ENCODE measurements around the gene ZDHHC20. TPM values are rescaled to one million over a fixed set of nuclear protein-coding genes. Genes with fewer than 3 reads are reported as not detected.

Gene ZDHHC20
- total RNA-seq, 1 experiment from 2014 or later: 69.1 TPM

GRCh38 chr13:21443171-21443570 is 15.9 kb downstream of the ZDHHC20 start:
- peaks cover 0 to 4% of the 10 kb centered on the region in 2 experiments; a peak in 1 of 4 replicates for H3K4me1 Mint-ChIP-seq
- Histone ChIP-seq H3K9ac (ENCODE audit: extremely low read depth, insufficient read length, low read length) (no peak overlapping the region), H4K8ac (replicated peaks; ENCODE audit: insufficient read length, low read depth, low read length) (no peak overlapping the region), H3K27me3 (ENCODE audit: insufficient read depth, low read length) (no peaks in the 10 kb centered on the region), H2BK20ac (ENCODE audit: low read depth, low read length, poor library complexity, severe bottlenecking) (no peak overlapping the region), H2BK15ac (ENCODE audit: low read depth, low read length) (no peak overlapping the region), H2AK5ac (ENCODE audit: insufficient read length, low read length) (no peak overlapping the region), H3T11ph (ENCODE audit: low read length) (no peak overlapping the region), H2BK5ac (ENCODE audit: insufficient read length, low read length) (no peak overlapping the region), H4K91ac (ENCODE audit: insufficient read length, low read depth, low read length) (no peak overlapping the region), H3K4me2 (ENCODE audit: insufficient read depth, insufficient read length, low read length) (no peak overlapping the region), H3K27ac (ENCODE audit: insufficient read length, low read depth, low read length) (no peak overlapping the region), H3K79me1 (ENCODE audit: insufficient read depth, low read depth, low read length, poor library complexity, severe bottlenecking) (peaks cover 5% of the 10 kb centered on the region), H3K23ac (ENCODE audit: insufficient read length, low read depth, low read length) (no peak overlapping the region), H2BK120ac (ENCODE audit: low read depth, low read length, poor library complexity, severe bottlenecking) (no peak overlapping the region), H2BK12ac (ENCODE audit: insufficient read length, low read depth, low read length) (no peak overlapping the region), H3K9me3 (ENCODE audit: control insufficient read depth, low read depth, low read length) (no peaks in the 10 kb centered on the region), H3K18ac (ENCODE audit: insufficient read length, low read depth, low read length) (no peak overlapping the region), H2AFZ (ENCODE audit: low read length) (no peak overlapping the region), H3K4me1 (ENCODE audit: insufficient read depth, low read length) (no peaks in the 10 kb centered on the region), H3K23me2 (ENCODE audit: insufficient read length, low read depth, low read length, poor library complexity, severe bottlenecking) (no peaks in the 10 kb centered on the region), H3K14ac (ENCODE audit: insufficient read depth, low read length) (no peak overlapping the region), H4K20me1 (ENCODE audit: control insufficient read depth, insufficient read depth, insufficient read length) (no peaks in the 10 kb centered on the region), H4K5ac (ENCODE audit: insufficient read length, low read depth, low read length) (no peak overlapping the region), H3K79me2 (ENCODE audit: insufficient read depth, low read length) (peaks cover 21% of the 10 kb centered on the region; the same call in 1 of the 2 replicates), H3K4ac (ENCODE audit: low read depth, low read length) (no peak overlapping the region), H3K56ac (ENCODE audit: insufficient read length, low read depth, low read length) (no peak overlapping the region)
- H3K36me3 Mint-ChIP-seq (ENCODE audit: insufficient read depth in 1 of 3, low read depth in 3 of 3): peaks cover 21 to 55% (median 45%) of the 10 kb centered on the region in 3 experiments
- H3K4me3 Mint-ChIP-seq: no peak overlapping the region
- WGBS (ENCODE audit: extremely low coverage, insufficient read length, low lambda C conversion rate): no CpG with 5 or more reads among the region's 1 CpG
- no peak for TF ChIP-seq CTCF (conservative IDR thresholded peaks at IDR 0.05)
- H3K27me3 Mint-ChIP-seq (ENCODE audit: low read depth): no peaks in the 10 kb centered on the region
- peaks cover 23 to 32% of the 10 kb centered on the region in 2 experiments for H3K9me3 Mint-ChIP-seq
- DNase-seq: no peak
- no peak overlapping the region; a peak in 2 of 7 replicates for H3K27ac Mint-ChIP-seq
